GM18520 (cell line): ENCODE data around the gene PGBD4.

ENCODE experiments used
- ATAC-seq: cut with Tn5 transposase; IDR thresholded peaks from one replicate; pipeline ENCODE4 v1.9.1; 2021; ENCODE audit not compliant: unreplicated experiment

Gene PGBD4

DNA sequence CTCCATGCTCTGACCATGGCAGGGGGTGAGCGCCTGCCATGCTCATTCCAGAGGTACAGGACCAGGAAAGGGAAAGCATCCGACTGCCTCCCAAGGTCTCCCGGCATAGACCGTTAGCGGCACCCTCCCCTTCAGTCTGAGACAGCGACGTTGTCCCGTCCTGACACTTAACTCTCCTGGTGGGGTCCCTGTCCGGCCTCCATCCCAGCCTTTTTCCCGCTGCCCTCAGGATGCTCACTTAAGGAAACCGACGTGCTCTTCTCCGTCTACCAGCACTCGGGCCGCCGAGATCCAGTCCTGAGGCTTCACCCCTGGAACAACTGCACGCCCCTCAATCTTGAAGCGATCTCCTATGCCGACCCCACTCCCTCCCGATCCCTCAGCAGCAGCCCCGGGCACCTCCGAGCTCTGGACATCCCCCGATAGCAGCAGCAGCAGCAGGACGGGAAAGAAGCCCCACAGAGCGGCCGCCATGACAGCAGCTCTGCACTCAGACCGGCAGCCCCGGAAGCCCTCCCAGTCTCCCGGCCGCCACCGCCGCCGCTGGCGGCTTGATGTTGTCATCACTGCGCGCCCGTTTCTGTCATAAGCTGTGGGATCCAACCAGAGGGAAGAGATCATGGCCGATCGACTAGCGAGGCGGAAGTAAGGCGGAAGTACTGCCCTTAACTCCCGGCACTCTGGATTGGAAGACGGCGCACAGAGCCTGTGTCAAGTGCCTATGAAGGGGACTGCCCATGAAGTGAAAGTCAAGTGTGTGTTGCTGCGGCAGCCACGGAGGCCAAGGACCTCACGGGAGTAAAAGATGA, at the start of gene PGBD4, which contains the start of gene EMC7:
PGBD4 (plus strand) TSS at position 718 of the 809 bp plus-strand sequence. CDS start 449 bp downstream, outside the sequence.
EMC7 (minus strand) TSS at position 497 of the 809 bp plus-strand sequence; CDS start at position 474, 23 bp downstream.
- peak; percentile 98 for ATAC-seq

DNA sequence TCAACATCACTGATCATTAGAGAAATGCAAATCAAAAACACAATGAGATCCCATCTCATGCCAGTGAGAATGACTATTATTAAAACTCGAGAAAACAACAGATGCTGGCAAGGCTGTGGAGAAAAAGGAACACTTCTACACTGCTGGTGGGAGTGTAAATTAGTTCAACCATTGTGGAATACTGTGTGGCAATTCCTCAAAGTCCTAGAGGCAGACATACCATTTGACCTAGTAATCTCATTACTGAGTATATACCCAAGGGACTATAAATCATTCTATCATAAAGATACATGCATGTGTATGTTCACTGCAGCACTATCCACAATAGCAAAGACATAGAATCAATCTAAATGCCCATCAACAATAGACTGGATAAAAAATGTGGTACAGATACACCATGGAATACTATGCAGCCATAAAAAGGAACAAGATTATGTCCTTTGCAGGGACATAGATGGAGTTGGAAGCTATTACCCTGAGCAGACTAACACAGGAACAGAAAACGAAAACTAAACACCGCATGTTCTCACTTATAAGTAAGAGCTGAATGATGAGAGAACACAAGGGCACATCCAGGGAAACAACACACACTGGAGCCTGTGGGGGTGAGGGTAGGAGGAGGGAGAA, 47.7 kb upstream of the PGBD4 start:
- no peak for ATAC-seq

DNA sequence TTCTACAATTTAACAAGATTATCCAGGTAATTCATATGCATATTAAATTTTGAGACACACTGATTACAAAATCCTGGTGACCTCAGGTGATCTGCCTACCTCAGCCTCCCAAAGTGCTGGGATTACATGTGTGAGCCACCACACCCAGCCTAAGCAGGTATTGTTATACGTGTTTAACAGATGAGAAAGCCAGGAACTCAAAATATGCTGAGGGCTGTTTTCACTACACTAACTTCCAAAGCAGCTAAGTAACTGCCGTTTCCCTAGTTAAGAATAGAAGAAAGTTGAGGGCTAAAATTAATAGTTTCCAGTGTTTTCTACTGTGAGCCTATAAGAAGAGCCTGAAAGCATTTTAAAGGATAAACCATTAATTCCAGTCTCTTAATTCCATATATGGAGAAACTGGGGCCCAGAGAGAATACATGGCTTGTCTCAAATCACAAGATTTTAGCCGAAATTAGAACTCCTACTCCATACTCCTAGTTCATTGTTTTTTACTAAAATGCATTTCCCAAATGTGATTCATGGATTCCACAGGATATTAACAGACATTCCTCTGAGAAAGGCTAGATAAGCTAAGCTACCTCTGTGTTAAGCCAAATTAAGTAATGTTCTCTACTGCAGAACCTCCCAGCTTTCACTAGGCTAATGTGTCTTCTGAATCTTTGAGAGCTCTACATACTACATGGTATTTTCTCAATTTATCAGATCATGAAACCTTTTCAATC, 45.9 kb upstream of the PGBD4 start:
- no peak for ATAC-seq

DNA sequence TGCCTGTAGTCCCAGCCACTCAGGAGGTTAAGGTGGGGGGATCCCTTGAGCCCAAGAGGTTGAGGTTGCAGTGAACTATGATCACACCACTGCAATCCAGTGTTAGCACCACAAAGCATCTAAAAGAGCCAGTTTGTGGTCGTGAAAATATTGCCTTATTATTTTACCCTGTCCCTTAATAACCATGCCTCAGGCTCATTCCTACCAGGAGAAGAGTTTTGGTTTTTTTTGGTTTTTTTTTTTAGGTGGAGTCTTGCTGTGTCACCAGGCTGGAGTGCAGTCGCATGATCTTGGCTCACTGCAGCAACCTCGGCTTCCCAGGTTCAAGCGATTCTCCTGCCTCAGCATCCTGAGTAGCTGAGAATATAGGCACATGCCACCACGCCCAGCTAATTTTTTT, 45.0 kb upstream of the PGBD4 start:
- no peak for ATAC-seq

DNA sequence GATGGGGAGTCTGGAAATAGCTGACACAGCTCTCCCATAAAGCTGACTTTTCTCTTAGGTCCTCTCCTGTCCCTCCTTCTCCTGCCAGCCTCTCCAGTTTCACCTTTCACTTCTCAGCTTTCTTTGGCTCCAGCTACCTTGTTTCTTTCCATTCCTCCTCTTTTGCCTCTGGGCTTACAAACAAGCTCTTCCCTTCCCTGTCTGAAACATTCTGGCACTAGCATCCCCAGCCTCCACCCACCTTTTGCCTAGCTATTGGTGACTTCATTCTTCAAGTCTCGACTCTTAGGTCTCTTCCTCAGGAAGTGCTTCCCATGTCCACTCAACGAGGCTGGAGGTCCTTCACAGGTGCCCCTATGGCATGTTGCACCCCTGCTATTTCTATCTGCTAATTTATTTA, 42.4 kb upstream of the PGBD4 start:
- ATAC-seq, result no peak

DNA sequence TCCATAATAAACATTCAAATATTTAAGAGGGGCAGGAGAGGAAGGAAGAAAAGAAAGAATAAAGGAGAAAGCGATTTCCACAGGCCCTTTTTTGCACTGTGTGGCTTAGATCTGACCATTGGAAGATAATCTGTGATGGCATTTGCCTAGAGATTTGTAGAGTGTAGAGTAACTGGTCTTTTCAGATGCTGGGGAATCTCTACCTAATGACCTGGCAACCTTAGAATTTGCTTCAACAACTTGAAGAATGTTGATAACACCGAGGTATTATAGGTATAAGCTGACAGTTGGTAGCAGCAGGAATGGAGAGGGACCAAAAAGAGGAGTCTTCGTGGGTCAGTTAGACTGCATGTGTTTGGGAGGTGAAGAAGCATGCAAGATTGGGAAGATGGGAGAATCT, 41.9 kb upstream of the PGBD4 start:
- ATAC-seq, result no peak

DNA sequence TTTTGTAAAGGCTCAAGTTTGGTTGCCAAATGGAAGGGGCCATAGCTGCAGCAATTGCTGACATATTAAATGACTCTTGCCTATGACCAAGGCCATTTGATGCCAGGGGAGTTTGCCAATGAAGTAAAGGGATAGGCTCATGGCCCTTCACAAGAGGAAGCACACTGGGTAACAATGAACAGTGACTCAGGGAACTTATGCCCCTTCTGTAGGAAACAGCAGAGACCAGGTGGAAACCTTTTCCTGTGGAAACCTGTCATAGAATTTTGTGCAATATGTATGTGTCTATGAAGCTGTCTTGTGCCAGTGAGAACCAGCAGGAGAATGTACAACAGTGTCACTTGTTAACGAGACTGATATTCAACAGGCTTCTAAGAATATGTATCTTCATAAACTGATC, 37.4 kb upstream of the PGBD4 start:
- ATAC-seq, result no peak

DNA sequence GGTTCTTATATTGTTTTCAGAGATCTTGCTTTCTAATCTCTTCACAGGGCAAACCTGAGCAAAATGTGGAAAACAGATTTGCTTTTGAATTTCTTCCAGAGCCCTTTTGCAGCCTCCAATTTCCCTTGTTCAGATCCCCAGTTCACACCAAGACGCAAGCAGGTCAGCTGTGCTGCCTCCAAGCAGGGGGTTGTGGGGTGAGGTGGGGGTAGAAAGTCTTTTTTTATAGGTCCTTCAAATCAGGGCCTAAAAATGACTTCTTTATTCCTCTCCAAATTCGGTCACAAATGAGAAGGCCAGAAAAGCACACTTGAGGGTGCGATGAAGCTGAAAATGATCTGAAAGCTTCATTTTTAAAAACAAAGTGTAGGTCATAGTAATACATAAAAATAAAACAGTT, 36.6 kb upstream of the PGBD4 start:
- ATAC-seq, result no peak

DNA sequence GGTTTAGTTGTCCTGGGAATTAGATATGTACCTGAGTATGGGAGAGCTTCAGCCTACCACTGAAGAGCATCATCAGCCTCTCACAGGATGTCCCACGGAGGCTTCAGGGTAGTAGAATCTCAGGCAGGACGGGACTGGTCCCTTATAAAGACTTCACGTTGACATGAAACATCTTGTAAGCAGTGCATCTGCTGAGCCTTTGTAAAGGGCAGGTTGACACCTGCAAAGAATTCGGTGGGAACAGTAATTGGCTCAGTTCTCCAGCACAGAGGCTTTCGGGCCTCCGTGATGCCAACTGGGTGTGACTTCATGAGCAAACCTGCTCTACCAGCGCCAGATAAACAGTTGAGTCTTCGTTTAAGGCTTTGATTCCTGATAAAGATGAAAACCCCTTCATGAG, 35.9 kb upstream of the PGBD4 start:
- ATAC-seq, result no peak

DNA sequence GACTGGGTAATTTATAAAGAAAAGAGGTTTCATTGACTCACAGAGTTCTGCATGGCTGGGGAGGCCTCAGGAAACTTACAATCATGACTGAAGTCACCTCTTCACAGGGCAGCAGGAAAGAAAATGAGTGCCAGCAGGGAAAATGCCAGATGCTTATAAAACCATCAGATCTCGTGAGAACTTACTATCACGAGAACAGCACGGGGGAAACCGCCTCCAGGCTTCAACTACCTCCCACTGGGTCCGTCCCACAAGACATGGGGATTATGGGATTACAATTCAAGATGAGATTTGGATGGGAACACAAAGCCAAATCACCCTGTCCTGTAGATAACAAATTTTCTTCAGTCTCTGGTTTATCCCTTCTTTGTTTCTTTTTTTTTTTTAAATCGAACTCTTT, 31.9 kb upstream of the PGBD4 start:
- ATAC-seq, result no peak

DNA sequence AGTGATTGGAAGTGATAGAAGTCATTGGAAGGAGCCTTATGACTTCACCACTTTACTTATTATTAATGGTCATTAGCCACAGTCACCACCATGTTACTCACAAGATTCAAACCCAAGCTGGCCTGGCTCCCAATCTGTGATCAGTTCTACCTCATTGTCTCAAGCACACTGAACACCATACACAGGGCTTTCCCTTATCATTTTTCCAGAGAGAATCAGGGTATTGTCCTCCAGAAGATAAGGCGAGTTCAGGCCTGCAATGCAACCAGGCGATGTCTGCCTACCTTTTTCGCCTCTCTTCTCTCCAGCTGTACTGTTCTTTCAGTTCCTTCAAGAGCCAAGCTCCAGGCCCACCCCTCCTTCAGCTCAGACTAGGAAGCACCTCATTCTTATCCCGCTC, 25.1 kb upstream of the PGBD4 start:
- ATAC-seq, result no peak

DNA sequence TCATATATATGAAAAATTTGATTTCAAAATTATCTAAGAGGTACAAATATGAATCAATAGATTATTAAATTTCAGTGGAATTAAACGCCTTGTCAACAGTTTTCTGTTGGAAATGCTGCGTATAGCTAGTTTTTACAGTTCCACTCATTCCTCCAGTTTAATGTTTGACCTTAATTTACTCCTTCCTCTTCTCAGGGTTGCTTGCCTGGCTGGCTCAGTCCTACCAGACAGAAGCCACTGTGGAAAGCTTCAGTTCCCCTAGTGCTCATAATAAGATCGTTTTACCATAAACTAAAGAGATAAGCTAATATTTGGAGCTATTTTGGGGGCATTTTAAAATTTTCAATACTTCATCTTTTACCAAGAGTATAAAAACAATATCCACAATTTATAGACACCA, 23.0 kb upstream of the PGBD4 start:
- no peak for ATAC-seq

DNA sequence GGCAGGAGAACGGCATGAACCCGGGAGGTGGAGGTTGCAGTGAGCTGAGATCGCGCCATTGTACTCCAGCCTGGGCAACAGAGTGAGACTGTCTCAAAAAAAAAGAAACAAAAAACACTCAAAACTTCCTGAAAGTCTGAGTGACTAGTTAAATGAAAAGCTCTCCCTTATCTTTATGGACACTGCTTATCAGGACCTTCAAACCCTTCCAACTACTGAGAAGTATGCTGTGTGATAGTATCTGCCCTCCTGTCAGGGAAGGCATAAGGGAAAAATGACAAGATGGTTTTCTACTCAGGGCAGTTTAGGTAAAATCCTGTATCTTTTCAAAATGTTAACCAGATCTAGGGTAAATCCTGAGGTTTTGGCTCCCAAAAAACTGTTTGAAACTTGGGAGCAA, 22.0 kb upstream of the PGBD4 start:
- ATAC-seq, result no peak

DNA sequence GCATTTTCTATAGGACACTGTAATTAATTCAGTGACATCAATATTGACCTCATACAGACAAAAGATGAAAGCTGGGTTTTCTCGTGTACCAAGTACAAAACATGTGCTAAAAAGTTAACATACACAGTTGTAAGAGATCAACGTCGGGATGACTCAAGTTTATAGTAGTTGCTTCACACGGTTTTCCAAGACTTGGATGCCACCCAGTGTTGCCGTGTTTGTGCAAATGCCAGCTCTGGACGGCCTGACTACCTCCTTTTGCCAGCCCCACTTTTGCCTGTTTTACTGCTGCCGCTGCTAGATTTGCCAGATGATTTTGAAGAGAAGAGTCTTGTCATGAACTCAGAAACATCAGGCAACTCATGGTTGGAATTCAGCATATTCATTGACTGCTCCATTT, 17.8 kb upstream of the PGBD4 start:
- no peak for ATAC-seq

DNA sequence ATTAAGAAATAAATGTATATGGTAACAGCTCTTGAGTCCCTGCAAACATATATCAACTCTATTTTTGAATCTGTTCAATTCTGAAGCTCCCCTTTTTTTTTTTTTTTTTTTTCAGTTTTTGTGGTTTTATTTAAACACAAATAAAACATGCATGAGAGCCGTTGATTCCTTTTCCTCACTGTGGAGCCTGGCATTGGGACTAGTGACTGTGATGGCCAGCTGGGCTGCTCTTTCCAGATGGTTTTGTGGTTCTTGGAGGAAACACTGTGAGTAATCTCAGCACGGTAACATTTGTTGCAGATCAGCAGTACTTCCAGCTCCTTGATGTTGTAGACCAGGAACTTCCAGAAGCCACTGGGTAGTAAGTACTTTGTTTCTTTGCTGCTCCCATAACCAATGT, 16.1 kb upstream of the PGBD4 start:
- ATAC-seq, result no peak

DNA sequence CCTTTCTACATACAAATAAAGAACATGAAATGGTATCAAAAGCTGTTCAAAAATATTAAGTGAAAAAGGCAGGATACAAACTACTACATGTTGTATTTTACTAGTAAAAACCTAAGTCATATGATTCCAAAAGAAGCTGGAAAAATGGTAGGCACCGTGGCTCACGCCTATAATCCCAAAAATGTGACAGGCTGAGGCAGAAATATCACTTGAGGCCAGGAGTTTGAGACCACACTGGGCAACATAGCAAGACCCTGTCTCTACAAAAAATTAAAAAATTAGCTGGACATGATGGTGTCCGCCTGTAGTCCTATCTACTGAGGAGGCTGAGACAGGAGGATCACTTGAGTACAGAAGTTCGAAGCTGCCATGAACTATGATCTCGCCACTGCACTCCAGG, 2.0 kb upstream of the PGBD4 start:
- no peak for ATAC-seq

DNA sequence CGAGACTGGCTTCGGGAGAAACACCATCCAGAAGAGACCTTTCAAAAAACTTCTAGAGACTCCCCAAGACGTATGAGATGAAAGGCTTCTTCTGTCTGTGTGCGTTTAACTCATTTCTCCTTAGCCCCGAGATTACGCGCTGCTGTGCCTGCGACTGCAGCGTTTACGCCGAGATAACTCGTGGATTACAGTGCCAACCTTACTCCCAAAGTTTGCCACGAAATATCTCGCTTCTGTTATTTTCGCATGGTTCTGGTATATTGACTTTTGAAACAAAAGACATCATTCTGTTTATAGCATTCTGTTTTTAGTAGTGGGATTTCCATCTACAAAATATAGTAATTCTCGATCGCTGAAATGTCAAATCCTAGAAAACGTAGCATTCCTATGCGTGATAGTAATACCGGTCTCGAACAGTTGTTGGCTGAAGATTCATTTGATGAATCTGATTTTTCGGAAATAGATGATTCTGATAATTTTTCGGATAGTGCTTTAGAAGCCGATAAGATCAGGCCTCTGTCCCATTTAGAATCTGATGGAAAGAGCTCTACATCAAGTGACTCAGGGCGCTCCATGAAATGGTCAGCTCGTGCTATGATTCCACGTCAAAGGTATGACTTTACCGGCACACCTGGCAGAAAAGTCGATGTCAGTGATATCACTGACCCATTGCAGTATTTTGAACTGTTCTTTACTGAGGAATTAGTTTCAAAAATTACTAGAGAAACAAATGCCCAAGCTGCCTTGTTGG, 467 bp downstream of the PGBD4 start:
- ATAC-seq, result no peak

DNA sequence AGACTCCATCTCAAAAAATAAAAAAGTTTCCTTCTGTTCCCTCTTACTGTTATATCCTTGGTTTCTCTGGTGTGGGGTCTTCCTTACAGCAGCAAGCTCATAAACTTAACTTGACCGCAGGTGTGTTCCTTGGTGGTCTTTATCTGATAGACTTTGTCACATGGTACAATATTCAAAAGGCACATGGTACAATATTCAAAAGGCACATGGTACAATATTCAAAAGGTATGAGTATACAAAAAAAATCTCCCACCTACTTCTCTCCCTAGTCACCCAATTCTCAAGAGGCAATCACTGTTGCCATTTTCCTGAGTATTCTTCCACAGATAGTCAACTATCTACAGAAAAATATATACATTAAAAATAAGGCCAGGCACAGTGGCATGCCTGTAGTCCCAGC, 4.5 kb downstream of the PGBD4 start:
- ATAC-seq, result no peak

DNA sequence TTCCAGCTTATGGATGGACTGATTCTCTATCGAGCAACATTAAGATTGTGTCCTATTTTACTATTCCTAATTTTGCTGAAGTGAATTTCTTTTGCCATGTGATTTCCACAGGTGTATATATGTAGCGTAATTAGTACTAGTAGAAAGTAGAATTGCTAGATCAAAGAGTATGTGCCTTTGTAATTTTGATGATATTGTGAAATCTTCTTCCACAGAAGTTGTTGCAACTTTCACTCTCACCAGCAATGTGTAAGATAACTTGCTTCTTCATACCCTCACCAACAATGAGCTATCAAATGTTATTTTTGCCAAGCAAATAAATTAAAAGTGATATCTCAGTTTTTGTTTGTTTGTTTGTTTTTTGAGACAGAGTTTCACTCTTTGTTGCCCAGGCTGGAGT, 5.4 kb downstream of the PGBD4 start:
- no peak for ATAC-seq

DNA sequence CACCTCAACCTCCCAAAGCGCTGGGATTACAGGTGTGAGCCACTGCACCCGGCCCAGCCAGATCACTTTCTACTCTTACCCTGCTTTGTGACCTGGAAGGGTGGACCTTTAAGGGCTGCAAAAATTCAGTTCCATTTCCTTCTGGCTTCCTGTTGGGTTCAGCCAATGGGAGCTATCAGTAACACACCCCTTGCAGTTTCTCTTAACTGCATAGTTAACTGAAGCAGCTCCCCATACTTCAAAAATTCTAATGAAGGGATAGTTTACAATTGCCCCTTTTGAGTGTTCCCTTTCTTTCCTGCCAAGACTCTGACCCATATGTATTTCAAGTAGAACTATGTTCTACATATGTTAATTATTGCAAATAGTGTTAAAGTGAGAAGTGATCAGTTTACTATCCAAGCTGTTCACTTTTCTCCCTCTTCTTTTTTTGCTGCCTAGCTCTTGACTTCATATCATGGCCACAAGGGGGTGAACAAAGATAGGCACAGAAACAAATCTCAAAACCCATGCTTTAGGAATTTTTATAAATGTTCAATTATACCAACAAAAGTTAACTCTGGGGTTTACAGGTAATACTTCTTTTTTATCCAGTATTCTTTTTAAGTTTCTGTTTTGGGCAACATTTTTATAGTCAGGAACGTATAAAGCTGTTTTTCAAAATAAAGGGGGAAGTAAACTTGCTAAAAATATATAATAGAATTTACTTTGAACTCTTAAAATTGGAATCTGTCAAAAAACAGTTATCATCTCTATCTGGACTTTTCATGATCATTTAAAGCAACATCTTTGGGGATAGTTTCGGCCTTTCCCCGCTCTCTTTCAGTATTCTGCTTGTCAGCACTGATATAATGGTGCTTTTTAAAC, 8.1 kb downstream of the PGBD4 start:
- no peak for ATAC-seq
